IPS DF 4.7 (cell line): ENCODE data around the gene GNG8.
"Not testable (repeated sequence)": the region's sequence is repeated elsewhere in the genome, so short reads cannot be mapped to it uniquely, and the experiment has no call there.

Experiments
- DNase-seq: peaks from one replicate; pipeline ENCODE4 v3.0.0-alpha.2; 2013; ENCODE audit warnings: low spot score; ENCODE audit errors: extremely low read depth

The GNG8 gene

GRCh38 chr19:46648060-46648960 is 12.3 kb upstream of the GNG8 start:
- DNase-seq, result no peak

DNA sequence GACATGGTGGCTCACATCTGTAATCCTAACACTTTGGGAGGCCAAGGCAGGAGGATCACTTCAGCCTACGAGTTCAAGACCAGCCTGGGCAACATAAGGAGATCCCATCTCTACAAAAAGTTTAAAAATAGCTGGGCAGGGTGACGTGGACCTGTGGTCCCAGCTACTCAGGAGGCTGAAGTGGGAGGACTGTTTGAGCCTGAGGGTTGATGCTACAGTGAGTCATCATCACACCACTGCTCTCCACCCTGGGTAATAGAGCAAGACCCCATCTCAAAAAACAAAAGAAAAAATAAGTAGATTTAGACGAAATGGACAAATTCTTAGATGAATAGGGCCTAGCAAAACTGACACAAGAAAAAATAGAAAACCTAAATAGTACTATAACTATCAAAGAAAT is 10.4 kb upstream of the GNG8 start:
- DNase-seq, result no peak

- DNase-seq, result no peak
These were observed 8.7 kb upstream of the GNG8 start for GRCh38 chr19:46644720-46645119.

- DNase-seq, result no peak
These were observed 4.7 kb upstream of the GNG8 start for GRCh38 chr19:46640656-46641055.

DNA sequence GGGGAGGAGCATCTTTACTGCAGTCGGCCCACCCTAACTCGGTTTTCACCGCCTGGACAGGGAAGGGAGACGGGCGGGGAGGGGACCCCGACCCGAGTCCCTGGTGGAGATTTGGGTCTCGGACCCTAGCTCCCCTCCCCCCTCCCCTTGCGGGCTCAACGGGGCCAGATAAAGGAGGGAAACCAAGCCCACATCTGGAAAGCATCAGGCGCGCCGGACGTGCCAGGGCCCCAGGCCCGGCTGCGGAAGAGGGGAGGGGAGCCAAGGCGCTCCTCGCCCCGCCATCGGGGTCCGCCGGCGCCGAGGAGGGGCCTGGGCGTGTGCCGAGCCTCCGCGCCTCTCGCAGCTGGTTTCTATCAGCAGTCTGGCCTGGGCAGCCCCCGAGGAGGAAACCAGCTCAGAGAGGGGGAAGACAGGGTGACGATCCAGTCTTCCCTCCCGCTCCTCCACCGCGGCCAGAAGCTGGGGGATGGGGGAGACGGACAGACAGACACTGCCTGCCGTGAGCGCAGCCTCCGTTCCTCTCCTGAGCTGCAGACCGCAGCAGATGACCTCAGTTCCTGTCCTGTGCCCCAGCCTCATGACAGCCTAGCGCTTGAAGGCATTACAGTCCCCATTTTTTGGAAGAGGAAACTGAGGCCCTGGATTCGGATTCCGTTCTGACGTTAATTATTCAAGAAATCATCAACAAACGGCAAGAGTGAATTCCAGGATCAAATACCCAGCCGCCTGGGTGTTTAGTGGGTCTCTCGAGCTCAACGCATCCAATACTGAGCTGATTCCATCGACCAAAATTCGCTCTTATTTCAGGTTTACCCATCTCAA is 3.6 kb upstream of the GNG8 start:
- no peak for DNase-seq

DNA sequence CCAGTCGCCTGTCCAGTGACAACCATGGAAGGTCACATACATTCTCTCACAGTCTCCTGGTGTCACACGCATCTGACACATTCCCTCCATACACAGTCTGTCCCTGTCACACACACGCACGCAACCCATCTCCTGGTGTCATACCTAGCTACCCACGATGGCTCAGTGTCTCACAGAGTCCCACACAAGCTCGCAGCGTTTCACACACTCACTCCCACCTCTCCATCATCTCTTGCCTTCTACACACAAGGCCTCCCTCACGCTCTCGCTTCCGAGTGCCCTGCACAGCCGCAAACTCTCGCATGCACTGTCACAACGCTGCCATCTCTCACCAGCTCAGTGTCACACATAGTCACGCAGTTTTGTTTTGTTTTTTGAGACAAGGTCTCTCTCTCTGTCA is 1.2 kb upstream of the GNG8 start:
- DNase-seq, result no peak

DNA sequence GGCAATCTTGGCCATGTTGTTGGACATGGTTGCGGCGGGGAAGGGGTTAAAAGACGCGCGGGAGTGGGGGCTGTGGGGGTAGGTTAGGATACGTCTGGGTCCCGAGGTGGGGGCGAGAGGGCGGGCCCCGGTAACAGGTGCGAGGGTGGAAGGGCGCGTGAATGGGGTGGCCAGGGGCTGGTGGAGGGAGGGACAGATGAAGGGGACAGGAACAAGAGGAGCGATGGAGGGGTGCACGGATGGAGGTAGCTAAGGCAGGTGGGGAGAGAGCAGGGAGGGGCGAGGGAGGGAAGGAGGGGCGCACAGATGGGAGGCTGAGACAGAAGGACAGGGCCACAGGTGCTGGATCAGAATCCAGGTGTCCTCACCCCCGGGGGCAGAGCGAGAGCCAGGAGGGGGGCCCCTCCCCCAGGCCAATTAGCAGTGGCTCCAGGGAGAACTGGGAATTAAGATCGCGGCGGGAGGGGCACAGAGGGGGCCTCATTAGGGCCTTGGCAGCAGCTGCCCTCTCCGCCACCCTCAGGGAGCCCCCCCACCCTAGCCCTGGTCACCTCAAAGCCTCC is 1.3 kb downstream of the GNG8 start:
- DNase-seq, result no peak

- DNase-seq, result no peak
These were observed 1.9 kb downstream of the GNG8 start for GRCh38 chr19:46634045-46634655.

- no peak for DNase-seq
These were observed 2.9 kb downstream of the GNG8 start for GRCh38 chr19:46633130-46633529.

DNA sequence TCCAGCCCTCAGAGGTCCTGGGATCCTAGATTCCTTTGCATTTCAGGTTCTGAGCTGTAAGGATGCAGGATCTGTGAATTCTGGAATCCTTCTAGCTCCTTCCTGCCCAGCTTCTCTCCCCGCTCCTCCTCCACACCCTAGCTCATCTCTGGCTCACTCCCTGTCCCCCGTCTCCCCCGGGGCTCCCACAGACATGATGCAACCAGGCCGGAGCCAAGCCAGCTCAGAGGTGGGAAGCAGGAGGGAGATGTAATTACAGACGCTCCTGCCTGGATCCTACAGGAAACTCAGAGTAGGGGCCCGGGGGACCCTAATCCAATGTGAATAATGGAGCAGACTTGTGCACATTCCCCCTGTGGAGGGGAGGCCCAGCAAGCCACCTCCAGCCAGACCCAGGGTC is 4.5 kb downstream of the GNG8 start:
- DNase-seq, result no peak

GRCh38 chr19:46630586-46631205 is 5.3 kb downstream of the GNG8 start:
- DNase-seq, result no peak

- no peak for DNase-seq
These were observed 6.4 kb downstream of the GNG8 start for GRCh38 chr19:46629546-46630025.

DNA sequence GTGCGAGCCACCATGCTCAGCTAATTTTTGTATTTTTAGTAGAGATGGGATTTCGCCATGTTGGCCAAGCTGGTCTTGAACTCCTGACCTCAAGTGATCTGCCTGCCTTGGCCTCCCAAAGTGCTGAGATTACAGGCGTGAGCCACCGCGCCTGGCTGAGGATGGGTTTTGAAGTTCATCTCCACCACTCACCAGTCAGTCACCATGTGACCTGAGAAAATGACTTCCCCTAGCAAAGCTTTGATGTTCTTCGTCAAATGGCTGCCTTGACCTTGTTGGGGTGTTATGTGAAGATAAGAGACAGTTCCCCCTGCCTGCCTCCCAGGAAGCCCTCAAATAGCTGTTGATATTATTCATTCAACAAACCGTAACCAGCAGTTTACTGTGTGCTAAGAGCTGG is 7.0 kb downstream of the GNG8 start:
- not testable (repeated sequence) for DNase-seq

GRCh38 chr19:46626446-46626845 is 9.6 kb downstream of the GNG8 start:
- DNase-seq, result no peak

DNA sequence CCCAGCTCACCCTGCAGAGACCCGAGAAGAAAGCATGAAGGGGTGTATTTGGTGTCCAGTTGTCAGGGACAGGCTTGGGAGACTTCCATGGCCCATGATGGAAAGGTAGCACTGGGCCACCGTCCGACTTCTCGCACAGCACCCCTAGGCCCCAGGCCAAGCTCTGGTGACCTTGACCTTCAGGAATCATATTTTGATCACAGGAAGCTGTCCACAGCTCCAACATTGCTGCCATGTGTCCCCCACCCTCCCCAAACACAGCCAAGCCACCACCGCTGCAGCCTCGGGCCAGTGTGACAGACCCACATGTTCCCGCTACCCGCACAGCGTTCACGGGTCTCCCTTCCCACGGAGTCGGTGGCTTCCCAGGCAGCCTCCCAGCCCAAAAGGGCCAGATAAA is 10.3 kb downstream of the GNG8 start:
- DNase-seq, result no peak

DNA sequence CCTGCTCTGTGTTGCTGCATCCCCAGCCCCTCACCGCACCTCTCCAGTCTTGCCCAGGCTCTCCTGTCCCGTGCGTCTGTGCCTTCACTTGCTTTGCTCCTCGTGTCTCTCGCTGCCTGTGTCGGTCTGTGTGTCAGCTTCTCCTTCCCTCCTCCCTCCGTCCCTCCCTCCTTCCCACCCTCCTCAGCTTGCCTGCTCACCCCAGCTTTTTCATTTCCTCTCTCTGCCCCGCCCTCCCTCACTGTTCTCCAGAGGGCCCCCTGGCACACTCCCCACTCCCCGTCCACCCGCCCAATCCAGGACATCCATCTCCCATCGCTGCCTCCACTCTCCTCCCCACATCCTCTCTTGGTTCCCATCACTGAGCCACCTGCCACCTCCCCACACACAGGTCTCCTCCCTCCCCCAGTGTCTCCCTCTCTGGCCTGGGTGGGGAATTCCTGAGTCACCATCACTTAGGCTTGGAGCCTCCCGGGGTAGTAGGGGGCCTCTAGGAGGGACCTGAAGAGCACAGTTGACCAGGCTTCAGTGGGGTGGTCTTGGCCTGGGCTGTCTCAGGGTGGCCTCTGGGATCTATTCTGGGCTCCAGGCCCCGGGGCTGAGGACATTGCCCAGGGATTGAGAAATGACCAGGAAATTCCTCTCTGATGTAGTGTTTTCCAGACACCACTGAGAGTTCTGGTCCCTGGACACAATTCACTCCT is 10.9 kb downstream of the GNG8 start, which contains the start of gene PTGIR:
Gene PTGIR, minus strand, starts transcription at position 132 of the 704 bp plus-strand sequence. CDS start 864 bp downstream, outside the sequence.
- DNase-seq, result no peak

DNA sequence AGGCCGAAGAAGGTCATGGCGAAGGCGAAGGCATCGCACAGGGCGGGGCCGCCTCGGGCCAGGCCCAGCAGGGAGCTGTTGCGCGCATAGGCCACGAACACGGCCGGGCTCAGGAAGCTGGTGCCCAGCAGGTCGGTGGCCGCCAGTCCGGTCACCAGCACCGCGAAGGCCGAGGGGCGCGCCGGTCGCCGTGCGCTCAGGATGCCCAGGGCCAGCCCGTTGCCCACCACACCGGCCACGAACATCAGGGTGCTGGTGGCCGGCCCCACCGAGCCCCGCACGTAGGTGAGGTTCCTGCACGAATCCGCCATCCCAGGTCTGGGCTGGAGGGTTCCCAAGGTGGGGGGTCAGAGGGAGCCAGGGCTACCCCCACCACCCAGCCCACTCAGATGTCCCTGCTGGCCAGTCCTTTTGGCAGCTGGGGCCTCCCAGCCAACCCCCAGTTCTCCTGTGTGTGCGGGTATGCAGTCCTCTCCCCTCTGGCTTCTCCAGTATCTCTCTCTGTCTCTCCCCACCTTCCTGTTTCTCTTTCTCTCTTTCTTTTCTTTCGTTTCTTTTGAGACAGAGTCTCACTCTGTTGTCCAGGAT is 12.0 kb downstream of the GNG8 start:
- no peak for DNase-seq

DNA sequence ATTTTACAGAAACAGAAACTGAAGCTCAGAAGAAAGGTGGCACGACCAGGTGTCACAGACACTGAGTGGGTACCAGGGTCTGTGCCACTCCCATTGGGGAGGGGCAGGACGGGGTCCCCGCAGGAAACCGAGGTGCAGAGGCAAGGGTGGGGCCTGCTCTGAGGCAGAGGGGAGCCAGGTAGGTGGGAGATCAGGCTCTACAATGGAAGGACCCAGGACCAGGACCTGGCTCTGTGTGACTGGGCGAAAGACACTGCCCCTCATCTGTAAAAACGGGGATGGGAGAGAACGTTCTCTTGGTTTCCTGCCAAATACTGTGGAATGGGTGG is 13.9 kb downstream of the GNG8 start:
- DNase-seq, result no peak

- no peak for DNase-seq
These were observed 14.5 kb downstream of the GNG8 start for GRCh38 chr19:46621191-46622117.
